K562 (cell line): Measurements from ENCODE around the gene ZNF473. TPM values are rescaled to one million over a fixed set of nuclear protein-coding genes. Genes with fewer than 3 reads are reported as not detected.

ENCODE experiments used
- ARNT ChIP-seq, 2 experiments: fragments of 450-650 bp; IDR thresholded peaks; 2 replicates each; pipeline ENCODE4 v1.6.1; 2016; ENCODE audit warnings: mild to moderate bottlenecking in 1 of 2
- CLOCK ChIP-seq: fragments of 250-450 bp; sonication (Bioruptor Pico); IDR thresholded peaks from 2 replicates; pipeline ENCODE4 v1.4.0; 2020; ENCODE audit warnings: mild to moderate bottlenecking, moderate library complexity, borderline replicate concordance
- CTBP1 ChIP-seq: fragments of 450-650 bp; IDR thresholded peaks from 2 replicates; pipeline ENCODE4 v1.6.1; 2016; ENCODE audit warnings: borderline replicate concordance
- CTCFL ChIP-seq: IDR thresholded peaks from 2 replicates; pipeline ENCODE4 v1.6.1; 2011; ENCODE audit warnings: borderline replicate concordance, low read depth, mild to moderate bottlenecking, moderate library complexity, low read length; ENCODE audit not compliant: insufficient read depth, poor library complexity, severe bottlenecking
- ELF2 ChIP-seq: fragments of 250-450 bp; sonication (Bioruptor Pico); IDR thresholded peaks from 2 replicates; pipeline ENCODE4 v1.5.0; 2021; ENCODE audit warnings: mild to moderate bottlenecking
- HDGF ChIP-seq: fragments of 450-650 bp; IDR thresholded peaks from 2 replicates; pipeline ENCODE4 v1.6.1; 2016
- HINFP ChIP-seq: fragments of 450-650 bp; conservative IDR thresholded peaks from 2 replicates; pipeline ENCODE4 v1.6.1; 2016; ENCODE audit warnings: missing genetic modification characterization, low read depth, mild to moderate bottlenecking, control low read depth, missing compliant biosample characterization
- MEIS2 ChIP-seq: fragments of 450-650 bp; IDR thresholded peaks from 2 replicates; pipeline ENCODE4 v1.6.1; 2014; ENCODE audit warnings: mild to moderate bottlenecking; ENCODE audit not compliant: partially characterized antibody
- NFXL1 ChIP-seq: fragments of 450-650 bp; formaldehyde crosslinking; IDR thresholded peaks from 2 replicates; pipeline ENCODE4 v1.4.0; 2021; ENCODE audit warnings: mild to moderate bottlenecking
- NUFIP1 ChIP-seq: fragments of 450-650 bp; IDR thresholded peaks from 2 replicates; pipeline ENCODE4 v1.6.1; 2018; ENCODE audit not compliant: partially characterized antibody
- RAD21 ChIP-seq, 2 experiments: fragments of 250-450 bp in 1 of 2; fragments of 450-650 bp in 1 of 2; sonication (Bioruptor Pico) in 1 of 2; formaldehyde crosslinking in 1 of 2; IDR thresholded peaks in 1 of 2; conservative IDR thresholded peaks in 1 of 2; 2 replicates each; pipeline versions ENCODE4 v1.4.0 to v1.8.0; 2020 to 2022; ENCODE audit warnings: mild to moderate bottlenecking in 2 of 2, moderate library complexity in 1 of 2
- RUNX1 ChIP-seq: sonication (generic); IDR thresholded peaks from 2 replicates; pipeline ENCODE4 v1.6.1; 2016; ENCODE audit warnings: antibody characterized with exemption, low read depth
- SMARCE1 ChIP-seq: fragments of 450-650 bp; IDR thresholded peaks from 2 replicates; pipeline ENCODE4 v1.7.1; 2016; ENCODE audit warnings: mild to moderate bottlenecking
- SMC3 ChIP-seq: conservative IDR thresholded peaks from 2 replicates; pipeline ENCODE4 v1.6.1; 2011; ENCODE audit warnings: low read depth, low read length, improper control_type of control experiment; ENCODE audit not compliant: insufficient read depth
- SREBF2 ChIP-seq: sonication (generic); formaldehyde crosslinking; IDR thresholded peaks from 2 replicates; pipeline ENCODE4 v1.4.0; 2020; ENCODE audit warnings: mild to moderate bottlenecking, missing genetic modification reagents
- ZC3H4 ChIP-seq: sonication (generic); formaldehyde crosslinking; IDR thresholded peaks from 2 replicates; pipeline ENCODE4 v1.9.0; 2021; ENCODE audit warnings: missing genetic modification reagents, borderline replicate concordance
- ZNF24 ChIP-seq: fragments of 450-650 bp; IDR thresholded peaks from 2 replicates; pipeline ENCODE4 v1.6.1; 2016
- ZNF830 ChIP-seq: fragments of 250-450 bp; sonication (Bioruptor Pico); IDR thresholded peaks from 2 replicates; pipeline ENCODE4 v1.5.0; 2021; ENCODE audit warnings: mild to moderate bottlenecking
- polyA plus RNA-seq, 8 experiments: library from polyadenylated mRNA; depleted of rRNA in 4 of 8; stranded (reverse) in 5 of 8; unstranded in 3 of 8; fragments of >200 nt; fragmentation: Nextera tagmentation in 2 of 8; fragmentation: Illumina TruSeq in 1 of 8; extraction: Ambion mirVana in 2 of 8; extraction: Trizol in 1 of 8; gene quantifications; 2 replicates each; pipeline versions ENCODE4 v1.2.1 to v1.2.3, GENCODE V29; 2011 to 2014; ENCODE audit warnings: inconsistent platforms in 1 of 8, missing spikeins in 1 of 8
- total RNA-seq, 7 experiments: library from RNA; depleted of rRNA in 6 of 7; stranded (reverse); fragments of >200 nt in 6 of 7; fragmentation: Illumina TruSeq in 2 of 7; extraction: Trizol in 2 of 7; gene quantifications; 2 replicates each; pipeline versions ENCODE4 v1.2.1 to v1.2.3, GENCODE V29; 2011 to 2021; ENCODE audit warnings: low replicate concordance in 1 of 7

ZNF473 gene
- total and polyA plus RNA-seq, 9 of the 15 experiments (the other 6 are each of a cell fraction or from before 2014, with no cell fraction given), result 8.2 to 34.0 (median 28.5) TPM

- TF ChIP-seq CLOCK (CRISPR knock-in tag), result no peak
- no peak for TF ChIP-seq ZNF24
- no peak for TF ChIP-seq ZNF830 (CRISPR knock-in tag)
- TF ChIP-seq SMC3, result peak; percentile 74
- TF ChIP-seq RUNX1, result no peak
- TF ChIP-seq CTBP1, result 0 out of 2 replicates have a peak, but pooled peaks have one; percentile 16
- TF ChIP-seq RAD21 (CRISPR knock-in tag; conservative IDR thresholded peaks at IDR 0.05 in 1 of 2, IDR thresholded peaks at IDR 0.05 in 1 of 2), result peak in 1 of 2 experiments; percentile 51; a peak in 2 of 4 replicates
- no peak for TF ChIP-seq NFXL1 (CRISPR knock-in tag)
- TF ChIP-seq ARNT (IDR thresholded peaks at IDR 0.05), result no peak
- no peak for TF ChIP-seq ZC3H4 (CRISPR knock-in tag)
- TF ChIP-seq HDGF, result no peak
- TF ChIP-seq ELF2 (CRISPR knock-in tag), result no peak
- no peak for TF ChIP-seq CTCFL
- peak; percentile 49; the same call in 1 of the 2 replicates for TF ChIP-seq HINFP
- no peak for TF ChIP-seq NUFIP1
- no peak for TF ChIP-seq SREBF2 (CRISPR knock-in tag)
- TF ChIP-seq MEIS2, result no peak
- no peak for TF ChIP-seq SMARCE1
These were observed 17.3 kb upstream of the ZNF473 start (continued) for GRCh38 chr19:50008532-50008931.
